ENCODE data around the gene SPOPL. TPM values are rescaled to one million over a fixed set of nuclear protein-coding genes. Genes with fewer than 3 reads are reported as not detected.
A peak's percentile ranks its signal among the peaks of the same experiment; 100 is the strongest.
"Not testable (repeated sequence)": the region's sequence is repeated elsewhere in the genome, so short reads cannot be mapped to it uniquely, and the experiment has no call there.

SPOPL gene
- total RNA-seq (2014; rRNA removed; shearing (Covaris generic); ENCODE audit: low replicate concordance): 9.3 and 13.8 TPM in 2 replicates

- Histone ChIP-seq H3K36me3 (0 out of 2 replicates have a peak, but pooled peaks cover 2% of the 10 kb centered on the region), H3K9me3 (no peaks in the 10 kb centered on the region), H3K4me3 (peak within 1 kb of the TSS; percentile 70), H3K27me3 (no peaks in the 10 kb centered on the region)
- DNase-seq: peak; percentile 95
These were observed at the start of gene SPOPL for GRCh38 chr2:138501425-138502254. SPOPL (plus strand) TSS chr2:138501770; CDS start chr2:138550217, 48,447 bp downstream.

- no peak overlapping the region for H3K4me3 ChIP-seq
- H3K27me3 ChIP-seq: no peaks in the 10 kb centered on the region
- H3K36me3 ChIP-seq: no peaks in the 10 kb centered on the region
- DNase-seq: no peak
- H3K9me3 ChIP-seq: no peaks in the 10 kb centered on the region
These were observed 49.2 kb upstream of the SPOPL start for GRCh38 chr2:138452324-138452723.

- H3K36me3 ChIP-seq: no peaks in the 10 kb centered on the region
- H3K27me3 ChIP-seq: no peaks in the 10 kb centered on the region
- 0 out of 2 replicates have a peak, but pooled peaks cover 1% of the 10 kb centered on the region for H3K9me3 ChIP-seq
- DNase-seq: no peak
- H3K4me3 ChIP-seq: no peak overlapping the region
These were observed 47.8 kb upstream of the SPOPL start for GRCh38 chr2:138453815-138454214.

GRCh38 chr2:138454761-138455160 lies 46.8 kb upstream of the SPOPL start:
- Histone ChIP-seq H3K27me3 (no peaks in the 10 kb centered on the region), H3K36me3 (no peaks in the 10 kb centered on the region), H3K9me3 (0 out of 2 replicates have a peak, but pooled peaks cover 1% of the 10 kb centered on the region), H3K4me3 (no peak overlapping the region)
- DNase-seq: no peak

- Histone ChIP-seq H3K27me3 (no peaks in the 10 kb centered on the region), H3K9me3 (0 out of 2 replicates have a peak, but pooled peaks cover 1% of the 10 kb centered on the region), H3K36me3 (no peaks in the 10 kb centered on the region), H3K4me3 (no peak overlapping the region)
- DNase-seq: no peak
These were observed 46.3 kb upstream of the SPOPL start for GRCh38 chr2:138455275-138455674.

- no peak overlapping the region for H3K4me3 ChIP-seq
- H3K9me3 ChIP-seq: 0 out of 2 replicates have a peak, but pooled peaks cover 1% of the 10 kb centered on the region
- DNase-seq: no peak
- H3K27me3 ChIP-seq: no peaks in the 10 kb centered on the region
- H3K36me3 ChIP-seq: no peaks in the 10 kb centered on the region
These were observed 45.9 kb upstream of the SPOPL start for GRCh38 chr2:138455691-138456090.

- H3K4me3 ChIP-seq, DNase-seq, H3K9me3 ChIP-seq: not testable (repeated sequence)
These were observed 38.9 kb upstream of the SPOPL start for GRCh38 chr2:138462689-138463088.

GRCh38 chr2:138468617-138469016 lies 33.0 kb upstream of the SPOPL start:
- H3K4me3 ChIP-seq: no peak overlapping the region
- no peaks in the 10 kb centered on the region for H3K27me3 ChIP-seq
- no peaks in the 10 kb centered on the region; the same call in 1 of the 2 replicates for H3K36me3 ChIP-seq
- peaks cover under 1% of the 10 kb centered on the region for H3K9me3 ChIP-seq
- no peak for DNase-seq

More at GRCh38 chr2:138462689-138463088, 38.9 kb upstream of the SPOPL start:
- not testable (repeated sequence) for H3K36me3 ChIP-seq, H3K27me3 ChIP-seq

GRCh38 chr2:138469411-138469810 lies 32.2 kb upstream of the SPOPL start:
- no peak overlapping the region for H3K4me3 ChIP-seq
- no peaks in the 10 kb centered on the region for H3K27me3 ChIP-seq
- DNase-seq: no peak
- H3K9me3 ChIP-seq: no peaks in the 10 kb centered on the region
- H3K36me3 ChIP-seq: no peaks in the 10 kb centered on the region; the same call in 1 of the 2 replicates

- Histone ChIP-seq H3K36me3 (no peaks in the 10 kb centered on the region; the same call in 1 of the 2 replicates), H3K27me3 (no peaks in the 10 kb centered on the region), H3K4me3 (no peak overlapping the region), H3K9me3 (no peaks in the 10 kb centered on the region)
- no peak for DNase-seq
These were observed 30.6 kb upstream of the SPOPL start for GRCh38 chr2:138470941-138471340.

GRCh38 chr2:138474100-138474825 lies 27.3 kb upstream of the SPOPL start:
- H3K9me3 ChIP-seq: no peaks in the 10 kb centered on the region
- no peak overlapping the region for H3K4me3 ChIP-seq
- H3K36me3 ChIP-seq: no peaks in the 10 kb centered on the region; the same call in 1 of the 2 replicates
- no peaks in the 10 kb centered on the region for H3K27me3 ChIP-seq
- no peak for DNase-seq

- Histone ChIP-seq H3K4me3 (no peak overlapping the region), H3K27me3 (no peaks in the 10 kb centered on the region), H3K9me3 (no peaks in the 10 kb centered on the region), H3K36me3 (no peaks in the 10 kb centered on the region)
- no peak for DNase-seq
These were observed 26.2 kb upstream of the SPOPL start for GRCh38 chr2:138475277-138475776.

GRCh38 chr2:138476186-138476585 lies 25.4 kb upstream of the SPOPL start:
- no peaks in the 10 kb centered on the region for H3K9me3 ChIP-seq
- H3K4me3 ChIP-seq: no peak overlapping the region
- no peaks in the 10 kb centered on the region for H3K36me3 ChIP-seq
- DNase-seq: no peak
- H3K27me3 ChIP-seq: no peaks in the 10 kb centered on the region

- H3K36me3 ChIP-seq: no peaks in the 10 kb centered on the region
- no peak for DNase-seq
- no peak overlapping the region for H3K4me3 ChIP-seq
- no peaks in the 10 kb centered on the region for H3K9me3 ChIP-seq
- no peaks in the 10 kb centered on the region for H3K27me3 ChIP-seq
These were observed 24.6 kb upstream of the SPOPL start for GRCh38 chr2:138476940-138477339.

- not testable (repeated sequence) for H3K27me3 ChIP-seq, H3K4me3 ChIP-seq
These were observed 18.8 kb upstream of the SPOPL start for GRCh38 chr2:138482796-138483195.

GRCh38 chr2:138485019-138485418 lies 16.6 kb upstream of the SPOPL start:
- H3K27me3 ChIP-seq: no peaks in the 10 kb centered on the region
- H3K9me3 ChIP-seq: no peaks in the 10 kb centered on the region; the same call in 1 of the 2 replicates
- no peak for DNase-seq
- H3K4me3 ChIP-seq: no peak overlapping the region
- no peaks in the 10 kb centered on the region for H3K36me3 ChIP-seq

More at GRCh38 chr2:138482796-138483195, 18.8 kb upstream of the SPOPL start:
- not testable (repeated sequence) for DNase-seq, H3K36me3 ChIP-seq, H3K9me3 ChIP-seq
